Measurements from ENCODE around the gene PELI1.

Gene PELI1

DNA sequence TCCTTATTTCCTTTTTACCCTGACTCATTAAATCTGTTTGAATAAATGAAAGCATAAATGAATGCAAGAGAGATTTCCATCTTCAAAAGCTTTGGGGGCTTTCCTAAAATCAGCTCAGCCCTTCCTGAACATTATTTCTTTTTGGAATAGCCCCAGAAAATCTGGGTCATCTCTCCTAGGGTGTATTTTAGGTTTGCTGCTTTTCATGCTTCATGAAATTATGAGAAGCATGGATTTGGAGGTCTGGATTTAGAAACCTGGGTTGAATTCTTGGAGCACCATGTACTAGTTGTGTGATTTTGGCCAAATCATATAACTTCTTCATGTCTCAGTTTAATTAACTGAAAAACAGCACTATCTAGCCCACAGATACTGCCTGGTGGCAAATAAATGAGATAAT lies 24.0 kb upstream of the PELI1 start:
- no peak for ATAC-seq (ENCODE audit: low read depth)
- Histone ChIP-seq H3K27ac (ENCODE audit: poor library complexity, severe bottlenecking) (peak overlapping the region; percentile 42), H3K27me3 (ENCODE audit: insufficient read depth, poor library complexity, severe bottlenecking) (no peaks in the 10 kb centered on the region)

DNA sequence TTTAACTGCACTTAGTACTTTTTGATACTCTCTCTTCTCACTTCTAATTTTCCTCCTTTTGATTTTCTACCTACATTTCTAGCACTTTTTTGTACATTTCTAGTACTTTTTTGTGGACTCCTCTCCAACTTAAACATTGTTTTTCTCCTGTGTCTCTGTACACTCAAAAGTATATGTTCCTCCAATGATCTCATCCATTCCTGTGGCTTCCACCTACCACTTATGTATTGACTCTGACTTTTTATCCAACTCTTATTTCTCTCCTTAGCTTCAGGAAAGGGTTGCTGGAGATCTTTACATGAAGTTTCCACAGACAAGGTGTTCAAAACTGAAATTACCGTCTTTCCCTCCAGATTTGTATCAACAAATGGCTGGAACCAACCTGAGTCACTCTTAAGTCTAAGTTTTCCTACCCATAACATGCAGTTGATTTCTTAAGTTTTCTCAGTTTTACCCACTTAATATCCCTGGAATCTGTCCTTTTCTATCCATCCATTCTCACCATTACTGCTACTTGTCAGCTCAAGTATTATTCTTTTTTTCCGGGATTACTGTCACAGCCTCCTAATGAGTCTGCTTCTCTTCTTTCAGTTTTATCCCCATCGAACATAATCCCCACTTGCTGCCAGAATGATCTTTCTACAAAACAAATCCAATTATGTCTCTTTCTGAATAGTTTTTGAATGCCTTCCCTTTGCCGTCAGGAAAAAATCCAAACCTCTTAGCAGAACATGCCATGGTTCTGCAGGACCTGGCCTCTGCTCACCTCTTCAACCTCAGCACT lies 22.6 kb upstream of the PELI1 start:
- Histone ChIP-seq H3K4me3 (ENCODE audit: severe bottlenecking) (no peak overlapping the region), H3K36me3 (ENCODE audit: low read depth) (no peaks in the 10 kb centered on the region), H3K27me3 (ENCODE audit: insufficient read depth, poor library complexity, severe bottlenecking) (no peaks in the 10 kb centered on the region), H3K9me3 (ENCODE audit: severe bottlenecking) (no peaks in the 10 kb centered on the region), H3K4me1 (ENCODE audit: insufficient read depth, poor library complexity, severe bottlenecking) (peaks cover 11% of the 10 kb centered on the region), H3K27ac (ENCODE audit: poor library complexity, severe bottlenecking) (no peak overlapping the region)
- ATAC-seq (ENCODE audit: low read depth) (no peak), DNase-seq (ENCODE audit: low spot score) (no peak)
- TF ChIP-seq, protein P1, sequence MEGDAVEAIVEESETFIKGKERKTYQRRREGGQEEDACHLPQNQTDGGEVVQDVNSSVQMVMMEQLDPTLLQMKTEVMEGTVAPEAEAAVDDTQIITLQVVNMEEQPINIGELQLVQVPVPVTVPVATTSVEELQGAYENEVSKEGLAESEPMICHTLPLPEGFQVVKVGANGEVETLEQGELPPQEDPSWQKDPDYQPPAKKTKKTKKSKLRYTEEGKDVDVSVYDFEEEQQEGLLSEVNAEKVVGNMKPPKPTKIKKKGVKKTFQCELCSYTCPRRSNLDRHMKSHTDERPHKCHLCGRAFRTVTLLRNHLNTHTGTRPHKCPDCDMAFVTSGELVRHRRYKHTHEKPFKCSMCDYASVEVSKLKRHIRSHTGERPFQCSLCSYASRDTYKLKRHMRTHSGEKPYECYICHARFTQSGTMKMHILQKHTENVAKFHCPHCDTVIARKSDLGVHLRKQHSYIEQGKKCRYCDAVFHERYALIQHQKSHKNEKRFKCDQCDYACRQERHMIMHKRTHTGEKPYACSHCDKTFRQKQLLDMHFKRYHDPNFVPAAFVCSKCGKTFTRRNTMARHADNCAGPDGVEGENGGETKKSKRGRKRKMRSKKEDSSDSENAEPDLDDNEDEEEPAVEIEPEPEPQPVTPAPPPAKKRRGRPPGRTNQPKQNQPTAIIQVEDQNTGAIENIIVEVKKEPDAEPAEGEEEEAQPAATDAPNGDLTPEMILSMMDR (IDR thresholded peaks at IDR 0.05; ENCODE audit: poor library complexity, severe bottlenecking) = no peak

More for the DNA sequence above, 24.0 kb upstream of the PELI1 start:
- Histone ChIP-seq H3K36me3 (ENCODE audit: low read depth) (no peaks in the 10 kb centered on the region), H3K4me1 (ENCODE audit: insufficient read depth, poor library complexity, severe bottlenecking) (peaks cover 11% of the 10 kb centered on the region), H3K4me3 (ENCODE audit: severe bottlenecking) (no peak overlapping the region), H3K9me3 (ENCODE audit: severe bottlenecking) (no peaks in the 10 kb centered on the region)
- DNase-seq (ENCODE audit: low spot score) = no peak
- TF ChIP-seq, protein P1 (IDR thresholded peaks at IDR 0.05; ENCODE audit: poor library complexity, severe bottlenecking) = no peak

DNA sequence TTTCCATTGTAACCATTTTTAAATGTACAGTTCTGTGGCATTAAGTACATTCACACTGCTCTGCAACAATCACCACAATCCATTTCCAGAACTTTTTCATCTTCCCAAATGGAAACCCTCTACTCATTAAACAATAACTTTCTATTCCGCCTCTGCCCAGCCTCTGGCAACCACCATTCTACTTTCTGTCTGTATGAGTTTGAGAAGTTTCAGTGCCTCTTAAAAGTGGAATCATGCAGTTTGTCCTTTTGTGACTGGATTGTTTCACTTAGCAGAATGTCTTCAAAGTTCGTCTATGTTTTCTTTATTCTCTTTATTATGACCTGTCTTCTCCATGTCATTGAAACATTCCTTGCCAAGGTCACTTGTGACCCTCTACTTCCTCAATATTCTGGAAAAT lies 22.0 kb upstream of the PELI1 start:
- Histone ChIP-seq H3K36me3 (ENCODE audit: low read depth) (no peaks in the 10 kb centered on the region), H3K27me3 (ENCODE audit: insufficient read depth, poor library complexity, severe bottlenecking) (no peaks in the 10 kb centered on the region), H3K4me1 (ENCODE audit: insufficient read depth, poor library complexity, severe bottlenecking) (peaks cover 11% of the 10 kb centered on the region), H3K27ac (ENCODE audit: poor library complexity, severe bottlenecking) (no peak overlapping the region), H3K4me3 (ENCODE audit: severe bottlenecking) (no peak overlapping the region), H3K9me3 (ENCODE audit: severe bottlenecking) (no peaks in the 10 kb centered on the region)
- TF ChIP-seq, protein P1 (IDR thresholded peaks at IDR 0.05; ENCODE audit: poor library complexity, severe bottlenecking) = no peak
- ATAC-seq (ENCODE audit: low read depth) (no peak), DNase-seq (ENCODE audit: low spot score) (no peak)

DNA sequence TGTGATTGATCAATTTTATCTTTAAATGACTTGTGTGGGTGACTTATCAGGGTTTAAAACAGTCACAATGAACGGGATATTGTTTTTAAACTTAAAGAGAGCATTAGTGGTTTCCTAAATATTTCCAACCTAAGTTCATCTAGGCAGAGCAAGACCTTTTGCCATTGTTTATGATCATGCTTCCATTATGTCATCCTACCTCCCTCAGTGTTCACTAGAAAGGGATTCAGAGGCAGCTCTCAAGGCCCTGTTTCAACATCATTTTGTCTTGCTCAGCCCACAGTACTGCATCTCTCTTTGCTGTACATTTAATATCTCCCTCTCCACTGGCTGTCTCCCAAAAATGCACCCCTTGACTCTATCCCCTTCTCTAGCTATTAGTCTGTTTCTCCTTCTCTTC lies 21.5 kb upstream of the PELI1 start:
- Histone ChIP-seq H3K36me3 (ENCODE audit: low read depth) (no peaks in the 10 kb centered on the region), H3K4me1 (ENCODE audit: insufficient read depth, poor library complexity, severe bottlenecking) (peaks cover 11% of the 10 kb centered on the region), H3K4me3 (ENCODE audit: severe bottlenecking) (no peak overlapping the region), H3K27me3 (ENCODE audit: insufficient read depth, poor library complexity, severe bottlenecking) (no peaks in the 10 kb centered on the region), H3K9me3 (ENCODE audit: severe bottlenecking) (no peaks in the 10 kb centered on the region), H3K27ac (ENCODE audit: poor library complexity, severe bottlenecking) (no peak overlapping the region)
- TF ChIP-seq, protein P1 (IDR thresholded peaks at IDR 0.05; ENCODE audit: poor library complexity, severe bottlenecking) = no peak
- no peak for ATAC-seq (ENCODE audit: low read depth)
- no peak for DNase-seq (ENCODE audit: low spot score)

DNA sequence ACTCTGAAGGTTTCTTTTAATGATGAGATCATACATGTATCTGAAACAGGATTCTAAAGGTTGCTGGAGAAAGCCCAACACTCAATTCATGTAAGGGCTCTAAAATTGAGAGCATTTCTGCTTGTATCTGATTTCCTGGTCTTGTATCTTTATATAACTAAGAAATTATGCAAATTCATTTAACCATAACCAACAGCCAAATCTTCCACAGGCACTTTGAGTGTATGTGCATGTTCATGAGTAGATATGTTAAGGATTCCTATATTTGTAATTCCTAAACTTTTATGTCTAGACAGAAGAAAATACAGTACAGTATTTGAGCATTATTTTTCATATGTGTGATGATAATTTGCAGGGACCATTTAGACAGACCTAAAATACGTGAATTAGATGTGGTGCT lies 20.4 kb upstream of the PELI1 start:
- no peaks in the 10 kb centered on the region for H3K27me3 ChIP-seq (ENCODE audit: insufficient read depth, poor library complexity, severe bottlenecking)
- DNase-seq (ENCODE audit: low spot score) = no peak
- TF ChIP-seq, protein P1 (IDR thresholded peaks at IDR 0.05; ENCODE audit: poor library complexity, severe bottlenecking) = no peak
- no peak overlapping the region for H3K27ac ChIP-seq (ENCODE audit: poor library complexity, severe bottlenecking)
- ATAC-seq (ENCODE audit: low read depth) = no peak
- H3K9me3 ChIP-seq (ENCODE audit: severe bottlenecking) = no peaks in the 10 kb centered on the region
- peaks cover 11% of the 10 kb centered on the region for H3K4me1 ChIP-seq (ENCODE audit: insufficient read depth, poor library complexity, severe bottlenecking)
- no peaks in the 10 kb centered on the region for H3K36me3 ChIP-seq (ENCODE audit: low read depth)
- no peak overlapping the region for H3K4me3 ChIP-seq (ENCODE audit: severe bottlenecking)
